GM19324 (cell line): ENCODE results near the gene UGT1A5.

Experiments
- ATAC-seq: cut with Tn5 transposase; IDR thresholded peaks from one replicate; pipeline ENCODE4 v1.9.1; 2021; ENCODE audit warnings: mild to moderate bottlenecking, moderate library complexity; ENCODE audit not compliant: unreplicated experiment, low FRiP score

Gene UGT1A5

DNA sequence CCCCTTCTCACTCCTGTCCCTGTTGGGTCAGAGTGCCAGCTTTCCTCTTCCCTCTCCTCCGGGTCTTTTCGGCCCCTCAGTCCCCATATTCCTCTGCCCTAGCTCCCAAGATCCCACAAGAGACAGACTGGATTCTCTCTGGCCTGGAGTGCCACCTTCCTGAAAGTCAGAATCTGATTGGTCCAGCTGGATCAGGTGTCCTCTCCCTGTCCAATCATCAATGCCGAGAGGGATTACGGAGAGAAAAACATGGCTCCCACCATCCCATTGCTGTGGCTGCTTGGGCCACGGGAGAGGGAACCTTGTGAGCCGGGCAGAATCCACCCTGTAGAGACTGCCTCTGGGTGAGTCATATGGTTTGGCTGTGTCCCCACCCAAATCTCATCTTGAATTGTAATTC lies 62.7 kb downstream of the UGT1A5 start:
- ATAC-seq = no peak

DNA sequence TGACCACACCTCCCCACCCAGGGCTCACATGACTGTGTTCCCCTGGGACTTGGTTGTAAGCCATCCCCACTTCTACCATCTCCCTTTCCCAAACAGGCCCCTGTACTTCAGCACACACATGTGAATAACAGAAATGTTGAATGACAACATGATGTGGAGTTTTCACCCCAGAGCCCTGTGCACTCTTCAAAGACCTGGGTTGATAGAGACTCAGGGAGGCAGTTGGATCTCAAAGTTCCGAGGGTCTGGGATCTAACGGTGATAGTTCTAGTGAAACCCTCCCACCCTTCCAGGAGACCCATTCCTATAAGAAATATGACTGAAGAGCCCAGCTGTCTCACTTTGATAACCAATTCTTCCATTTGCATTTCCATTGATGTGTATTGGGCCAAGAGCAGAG lies 65.3 kb downstream of the UGT1A5 start, which contains the start of gene MROH2A:
MROH2A (plus strand) TSS at position 301 of the 400 bp plus-strand sequence. CDS start 1,029 bp downstream, outside the sequence.
- no peak for ATAC-seq

- ATAC-seq = no peak
These were observed 67.0 kb downstream of the UGT1A5 start for GRCh38 chr2:233779722-233780121.

DNA sequence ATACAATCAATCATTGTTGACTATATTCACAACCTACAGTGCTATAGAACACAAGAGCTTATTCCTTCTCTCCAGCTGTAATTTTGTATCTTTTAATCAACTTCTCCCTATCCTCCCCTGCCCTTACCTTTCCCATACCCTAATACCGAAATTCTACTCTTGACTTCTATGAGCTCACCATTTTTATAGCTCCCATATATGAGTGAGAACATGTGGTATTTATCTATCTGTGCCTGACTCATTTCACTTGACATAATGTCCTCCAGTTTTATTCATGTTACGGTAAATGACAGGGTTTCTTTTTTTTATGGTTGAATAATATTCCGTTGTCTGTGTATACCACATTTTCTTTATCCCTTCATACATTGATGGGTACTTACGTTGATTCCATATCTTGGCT lies 68.1 kb downstream of the UGT1A5 start:
- no peak for ATAC-seq

DNA sequence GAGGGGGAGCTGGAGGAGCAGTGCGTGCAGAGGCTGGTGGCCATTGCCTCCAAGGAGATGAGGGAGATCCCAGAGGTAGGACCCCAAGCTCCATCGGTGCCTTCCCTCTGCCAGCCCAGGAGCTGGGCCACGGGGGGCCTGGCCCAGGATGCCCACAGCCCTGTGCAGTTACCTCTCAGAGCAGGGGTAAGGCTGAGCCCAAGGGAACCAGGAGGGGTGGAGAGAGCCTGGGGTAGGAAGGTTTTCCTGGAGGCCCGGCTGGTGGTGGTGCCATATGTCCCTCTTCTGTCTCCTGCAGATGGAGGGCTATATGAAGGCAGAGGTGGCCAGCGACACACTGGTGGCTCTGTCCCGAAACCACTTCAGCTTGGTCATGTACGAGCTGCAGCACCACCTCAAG lies 76.8 kb downstream of the UGT1A5 start:
- no peak for ATAC-seq

GRCh38 chr2:233791151-233791882 lies 78.6 kb downstream of the UGT1A5 start:
- ATAC-seq = no peak

DNA sequence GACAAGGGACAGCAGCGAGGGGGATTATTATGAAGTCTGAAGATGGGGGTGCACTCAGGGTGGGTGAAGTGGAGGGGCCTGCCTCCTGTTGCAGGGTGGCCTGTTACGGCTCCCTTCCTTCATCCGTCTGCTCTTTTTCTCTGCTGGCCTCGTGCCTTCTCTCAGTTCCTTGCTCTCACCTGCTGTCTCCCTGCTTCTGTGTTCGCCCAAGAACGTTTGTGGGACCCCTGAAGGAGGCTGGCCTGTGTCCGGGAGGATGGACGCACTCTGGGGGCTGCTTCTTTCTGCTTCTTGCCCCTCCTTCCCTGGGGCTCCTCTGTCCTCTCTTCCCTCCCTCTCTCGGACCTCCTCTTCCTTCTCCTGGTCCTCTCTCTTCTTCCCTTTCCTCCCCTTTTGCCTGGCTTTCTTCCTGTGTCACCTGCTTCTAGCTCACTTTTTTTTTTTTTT lies 79.2 kb downstream of the UGT1A5 start:
- ATAC-seq = no peak

- no peak for ATAC-seq
These were observed 80.0 kb downstream of the UGT1A5 start for GRCh38 chr2:233792720-233793119.

GRCh38 chr2:233793465-233794127 lies 80.9 kb downstream of the UGT1A5 start:
- no peak for ATAC-seq

DNA sequence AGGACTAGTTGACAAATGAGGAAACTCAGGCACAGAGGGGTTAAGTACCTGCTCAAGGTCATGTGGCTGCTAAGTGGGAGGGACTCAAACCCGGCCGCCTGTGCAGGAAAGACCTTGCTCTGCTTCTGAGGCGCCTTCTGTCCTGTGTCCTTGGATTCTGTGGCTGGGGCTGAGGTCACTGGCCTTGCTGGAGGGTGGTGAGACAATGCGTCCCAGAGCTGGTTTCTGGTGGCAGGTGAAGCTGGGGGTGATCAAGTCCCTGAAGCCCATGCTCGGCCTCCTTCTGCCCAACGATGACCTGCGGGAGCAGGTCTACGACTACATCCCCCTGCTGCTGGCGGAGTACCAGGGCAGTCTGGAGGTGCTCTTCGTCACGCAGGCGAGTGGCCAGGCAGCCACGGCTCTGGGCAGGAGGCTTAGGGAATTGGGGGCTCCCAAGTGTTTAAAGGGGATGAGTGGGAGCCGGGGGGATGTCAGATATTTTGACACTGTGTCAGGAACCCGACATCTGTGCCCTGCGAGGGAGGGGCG lies 81.5 kb downstream of the UGT1A5 start:
- ATAC-seq = no peak

- no peak for ATAC-seq
These were observed 83.0 kb downstream of the UGT1A5 start for GRCh38 chr2:233795735-233796171.

DNA sequence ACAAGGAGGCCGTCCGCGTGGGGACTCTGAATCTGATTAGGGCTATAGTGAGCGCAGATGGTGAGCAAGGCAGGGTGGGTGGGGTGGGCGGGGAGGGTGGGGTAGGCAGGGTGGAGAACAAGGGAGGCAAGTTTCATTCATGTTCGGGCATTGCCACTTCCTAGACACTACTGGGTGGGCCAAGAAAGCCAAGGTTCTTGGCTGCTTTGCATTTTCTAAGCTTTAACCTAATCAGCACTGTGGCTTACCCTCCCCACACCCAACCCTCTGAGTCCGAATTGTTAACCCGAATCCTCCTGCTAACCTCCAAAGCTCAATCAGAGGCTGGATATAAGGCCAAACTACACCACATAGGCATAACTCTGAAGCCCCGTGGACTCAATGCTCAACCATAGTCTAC lies 83.5 kb downstream of the UGT1A5 start:
- no peak for ATAC-seq

DNA sequence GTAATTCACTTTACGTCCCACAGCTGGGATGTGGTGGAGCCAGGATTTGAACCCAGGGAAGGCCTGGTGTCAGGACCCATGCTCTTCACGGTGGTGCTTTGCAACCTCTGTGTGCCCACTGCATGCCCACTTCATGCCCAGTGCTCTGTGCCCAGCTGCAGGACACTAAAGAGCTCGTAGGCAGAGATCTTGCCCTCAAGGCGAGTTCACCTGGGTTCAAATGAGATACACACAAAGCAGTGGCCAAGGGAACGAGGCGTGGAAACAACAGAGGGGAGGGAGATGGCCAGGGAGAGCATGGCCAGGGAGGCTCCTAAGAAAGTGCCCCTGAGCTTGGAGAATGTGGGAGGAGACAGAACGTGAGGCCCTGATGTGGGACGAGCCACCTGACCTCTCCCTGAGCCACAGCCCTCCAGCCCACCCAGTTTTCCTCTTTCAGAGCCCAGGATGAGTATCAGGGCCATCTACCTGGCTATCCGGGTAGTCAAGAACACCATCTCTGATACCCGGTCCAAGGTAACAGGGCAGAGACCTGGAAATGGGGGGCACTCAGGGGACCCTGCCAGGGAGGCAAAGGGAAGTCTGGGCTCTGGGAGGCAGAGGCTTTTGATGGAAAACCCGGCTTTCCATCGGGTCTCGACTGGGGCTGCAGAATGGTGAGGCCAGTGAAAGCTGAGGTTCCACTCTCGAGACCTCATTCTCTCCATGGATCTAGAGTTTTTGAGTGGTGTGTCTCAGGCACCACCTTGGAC lies 85.8 kb downstream of the UGT1A5 start:
- ATAC-seq = no peak

- no peak for ATAC-seq
These were observed 86.5 kb downstream of the UGT1A5 start for GRCh38 chr2:233799087-233799665.

DNA sequence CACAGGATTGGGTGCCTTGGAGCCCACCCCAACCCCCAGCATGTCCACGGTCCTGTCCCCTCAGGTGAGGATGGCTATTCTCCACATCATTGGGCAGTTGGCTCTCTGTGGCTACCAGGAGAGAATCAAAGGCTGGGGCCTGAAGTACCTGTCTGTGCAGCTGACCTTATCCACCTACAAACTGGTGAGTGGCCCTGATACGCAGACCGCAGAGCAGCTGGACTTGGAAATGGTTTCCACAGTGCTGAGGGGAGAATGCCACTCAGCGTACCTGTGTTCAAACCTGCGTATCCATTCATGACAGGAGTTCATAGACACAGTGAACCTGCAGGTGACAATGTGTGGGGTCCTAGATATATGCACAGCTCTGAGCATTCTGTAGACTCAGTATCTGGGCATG lies 87.0 kb downstream of the UGT1A5 start:
- ATAC-seq = no peak

DNA sequence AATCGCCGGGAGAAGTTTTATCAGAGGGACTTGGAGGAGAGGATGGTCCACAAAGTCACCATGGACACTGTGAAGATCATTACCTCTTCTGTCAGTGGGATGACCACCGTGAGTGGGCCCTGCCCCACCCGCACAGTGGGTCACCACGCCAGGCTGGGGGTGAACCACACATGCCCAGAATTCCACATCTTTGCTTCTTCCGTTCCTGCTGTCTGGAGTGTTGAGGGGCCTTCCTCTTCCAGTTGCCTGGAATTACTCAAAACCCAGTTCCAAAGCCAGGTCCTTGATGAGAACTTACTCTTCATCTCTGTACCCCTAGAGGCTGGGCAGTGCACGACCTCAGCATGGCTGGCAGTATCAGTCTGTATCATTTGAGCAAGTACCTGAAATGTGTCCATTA lies 87.5 kb downstream of the UGT1A5 start:
- ATAC-seq = no peak

- ATAC-seq = no peak
These were observed 88.8 kb downstream of the UGT1A5 start for GRCh38 chr2:233801357-233802131.

DNA sequence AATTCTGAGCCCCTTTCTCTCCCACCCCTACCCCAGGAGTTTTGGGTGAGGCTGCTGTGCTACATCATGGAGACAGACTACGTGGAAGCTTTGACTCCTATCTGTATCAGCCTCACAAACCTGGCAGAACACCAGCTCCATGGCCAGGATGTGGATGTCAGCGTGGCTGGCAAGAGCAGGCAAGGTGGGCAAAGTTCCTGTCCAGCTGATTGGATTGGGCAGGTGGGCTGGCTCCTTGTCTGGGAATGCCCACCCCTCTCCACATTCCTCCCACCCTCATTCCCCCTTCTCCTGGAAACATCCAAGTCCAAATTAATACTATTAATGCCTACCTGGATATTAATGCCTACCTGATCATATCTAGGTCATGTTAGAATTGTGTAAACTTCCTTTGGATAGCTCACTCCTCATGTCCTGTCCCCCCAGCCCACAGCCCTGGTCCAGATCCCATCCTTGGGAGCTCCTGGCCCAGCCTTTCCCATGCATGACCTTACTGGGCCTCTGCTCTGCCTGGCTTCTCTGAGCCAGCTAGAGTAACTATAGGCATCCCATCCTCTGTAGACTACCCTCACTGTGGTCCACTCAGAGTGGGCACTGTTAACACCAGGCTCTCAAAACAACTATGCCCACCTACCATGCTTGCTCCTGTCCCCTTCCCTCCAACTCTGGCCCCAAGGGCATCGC lies 89.6 kb downstream of the UGT1A5 start:
- ATAC-seq = no peak

DNA sequence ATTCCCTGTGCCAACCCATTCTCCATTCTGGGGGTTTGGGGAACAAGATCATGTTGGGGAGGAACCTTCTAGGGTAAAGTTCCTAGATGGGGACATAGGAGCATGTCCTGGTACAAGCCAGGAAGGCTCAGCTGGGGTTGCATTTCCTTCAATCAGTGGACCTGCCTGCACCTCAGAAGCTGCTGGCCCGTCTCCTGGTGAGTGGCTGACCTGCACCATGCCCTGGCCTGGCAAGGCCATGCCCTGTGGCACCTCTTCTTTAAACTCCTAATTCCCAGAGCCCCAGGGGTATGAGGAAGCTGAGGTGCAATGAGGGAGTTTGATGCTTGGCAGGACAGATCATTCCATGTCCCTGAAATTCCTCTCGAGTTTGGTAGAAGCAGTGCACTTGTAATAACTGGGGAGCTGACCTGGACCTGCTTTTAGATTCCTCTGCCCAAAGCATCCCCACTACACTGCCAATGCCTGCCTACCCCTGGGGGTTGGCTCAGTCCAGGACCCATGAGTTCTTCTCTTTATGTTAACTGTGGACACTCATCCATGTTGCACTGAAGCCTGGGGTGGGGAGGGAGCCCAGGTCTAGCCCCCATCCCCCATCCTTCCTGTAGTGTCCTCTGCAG lies 90.7 kb downstream of the UGT1A5 start:
- no peak for ATAC-seq
